Coronary artery (tissue), 2 donors: ENCODE data around the gene MYL5.
"Not testable (repeated sequence)": the region's sequence is repeated elsewhere in the genome, so short reads cannot be mapped to it uniquely, and the experiment has no call there.

Experiments used
- DNase-seq: peaks from one replicate; pipeline ENCODE4 v3.0.0-alpha.2; 2017; ENCODE audit warnings: low spot score
- H3K27ac ChIP-seq, 2 donors: fragments of 200-600 bp; sonication (generic); one replicate each; pipeline ENCODE4 v1.5.1; 2016 to 2019
- H3K4me3 ChIP-seq: fragments of 200-600 bp; sonication (generic); 2 replicates; pipeline ENCODE4 v1.5.1; 2016; ENCODE audit warnings: mild to moderate bottlenecking, moderate library complexity
- TF ChIP-seq, protein P1 (sequence below): fragments of 200-600 bp; sonication (generic); IDR thresholded peaks from one replicate; pipeline ENCODE4 v1.5.1; 2019; ENCODE audit warnings: antibody characterized with exemption

The MYL5 gene

DNA sequence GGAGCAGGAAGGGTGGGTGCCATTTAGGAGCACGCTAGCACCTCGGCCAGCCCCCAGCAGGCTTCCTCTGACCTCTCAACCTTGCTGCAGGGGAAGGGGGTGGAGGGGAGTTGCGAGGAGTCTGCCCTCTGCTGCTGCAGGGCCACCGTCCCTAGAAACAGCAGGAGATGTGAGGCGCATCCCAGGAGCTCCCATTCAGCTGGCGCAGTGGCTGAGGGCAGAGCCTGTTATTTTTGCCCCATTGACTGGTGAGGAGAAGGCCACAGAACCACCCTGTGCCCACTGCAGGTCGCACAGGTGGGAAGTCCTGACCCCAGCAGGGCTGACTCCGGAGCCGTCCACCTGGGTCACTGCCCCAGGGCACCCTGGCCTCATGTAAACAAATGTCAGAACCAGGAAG is 40.9 kb upstream of the MYL5 start:
- no peak for DNase-seq

DNA sequence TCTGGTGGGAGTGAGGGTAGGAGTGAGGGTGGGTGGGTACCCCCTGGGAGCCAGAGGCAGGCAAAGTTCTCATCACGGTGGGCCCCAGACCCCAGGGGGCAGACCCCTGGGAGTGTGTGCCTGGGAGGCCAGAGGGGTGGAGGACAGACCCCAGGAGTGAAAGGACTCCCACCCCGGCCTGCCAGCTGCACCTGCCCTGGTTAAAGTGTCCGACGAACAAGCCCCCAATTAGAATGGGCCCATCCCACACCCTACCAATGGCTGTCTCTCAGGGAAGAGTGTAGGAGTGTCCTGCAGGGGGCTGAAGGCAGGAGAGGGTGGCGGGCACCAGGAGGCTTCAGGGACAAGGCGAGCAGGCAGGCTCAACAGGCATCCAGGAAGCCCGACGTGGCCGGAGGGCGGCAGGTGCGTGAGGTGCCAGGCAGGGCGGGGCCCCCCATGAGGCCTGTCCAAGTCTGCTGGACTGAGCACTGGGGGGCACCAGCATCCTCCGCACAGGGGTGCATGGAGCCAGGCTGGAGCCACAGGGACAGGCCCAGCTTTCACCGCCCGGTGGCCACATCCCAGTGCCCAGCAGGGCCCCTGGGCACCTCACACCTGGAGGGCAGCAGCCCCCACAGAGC is 40.3 kb upstream of the MYL5 start:
- TF ChIP-seq, protein P1, sequence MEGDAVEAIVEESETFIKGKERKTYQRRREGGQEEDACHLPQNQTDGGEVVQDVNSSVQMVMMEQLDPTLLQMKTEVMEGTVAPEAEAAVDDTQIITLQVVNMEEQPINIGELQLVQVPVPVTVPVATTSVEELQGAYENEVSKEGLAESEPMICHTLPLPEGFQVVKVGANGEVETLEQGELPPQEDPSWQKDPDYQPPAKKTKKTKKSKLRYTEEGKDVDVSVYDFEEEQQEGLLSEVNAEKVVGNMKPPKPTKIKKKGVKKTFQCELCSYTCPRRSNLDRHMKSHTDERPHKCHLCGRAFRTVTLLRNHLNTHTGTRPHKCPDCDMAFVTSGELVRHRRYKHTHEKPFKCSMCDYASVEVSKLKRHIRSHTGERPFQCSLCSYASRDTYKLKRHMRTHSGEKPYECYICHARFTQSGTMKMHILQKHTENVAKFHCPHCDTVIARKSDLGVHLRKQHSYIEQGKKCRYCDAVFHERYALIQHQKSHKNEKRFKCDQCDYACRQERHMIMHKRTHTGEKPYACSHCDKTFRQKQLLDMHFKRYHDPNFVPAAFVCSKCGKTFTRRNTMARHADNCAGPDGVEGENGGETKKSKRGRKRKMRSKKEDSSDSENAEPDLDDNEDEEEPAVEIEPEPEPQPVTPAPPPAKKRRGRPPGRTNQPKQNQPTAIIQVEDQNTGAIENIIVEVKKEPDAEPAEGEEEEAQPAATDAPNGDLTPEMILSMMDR: no peak
- DNase-seq: no peak
- Histone ChIP-seq H3K27ac (no peak overlapping the region), H3K4me3 (no peak overlapping the region)

More for the DNA sequence above, 40.9 kb upstream of the MYL5 start:
- H3K4me3 ChIP-seq: no peak overlapping the region
- H3K27ac ChIP-seq: no peak overlapping the region
- TF ChIP-seq, protein P1: no peak

DNA sequence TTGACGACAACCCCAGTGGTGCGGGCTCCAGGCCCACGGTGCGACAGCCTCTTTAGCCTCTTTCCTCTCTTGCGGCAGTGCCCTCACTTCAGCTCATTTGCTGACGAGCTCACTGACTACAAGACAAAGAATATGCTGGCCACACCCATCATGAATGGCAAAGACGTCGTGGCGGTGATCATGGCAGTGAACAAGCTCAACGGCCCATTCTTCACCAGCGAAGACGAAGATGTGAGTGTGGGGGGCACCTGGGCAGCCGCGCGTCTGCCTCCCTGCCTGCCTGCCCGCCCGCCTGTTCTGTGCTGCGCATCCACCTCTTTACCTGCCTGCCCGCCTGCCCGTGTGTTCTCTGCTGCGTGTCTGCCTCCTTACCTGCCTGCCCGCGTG is 39.8 kb upstream of the MYL5 start:
- DNase-seq: no peak
- H3K27ac ChIP-seq: no peak overlapping the region
- TF ChIP-seq, protein P1: no peak
- H3K4me3 ChIP-seq: no peak overlapping the region

DNA sequence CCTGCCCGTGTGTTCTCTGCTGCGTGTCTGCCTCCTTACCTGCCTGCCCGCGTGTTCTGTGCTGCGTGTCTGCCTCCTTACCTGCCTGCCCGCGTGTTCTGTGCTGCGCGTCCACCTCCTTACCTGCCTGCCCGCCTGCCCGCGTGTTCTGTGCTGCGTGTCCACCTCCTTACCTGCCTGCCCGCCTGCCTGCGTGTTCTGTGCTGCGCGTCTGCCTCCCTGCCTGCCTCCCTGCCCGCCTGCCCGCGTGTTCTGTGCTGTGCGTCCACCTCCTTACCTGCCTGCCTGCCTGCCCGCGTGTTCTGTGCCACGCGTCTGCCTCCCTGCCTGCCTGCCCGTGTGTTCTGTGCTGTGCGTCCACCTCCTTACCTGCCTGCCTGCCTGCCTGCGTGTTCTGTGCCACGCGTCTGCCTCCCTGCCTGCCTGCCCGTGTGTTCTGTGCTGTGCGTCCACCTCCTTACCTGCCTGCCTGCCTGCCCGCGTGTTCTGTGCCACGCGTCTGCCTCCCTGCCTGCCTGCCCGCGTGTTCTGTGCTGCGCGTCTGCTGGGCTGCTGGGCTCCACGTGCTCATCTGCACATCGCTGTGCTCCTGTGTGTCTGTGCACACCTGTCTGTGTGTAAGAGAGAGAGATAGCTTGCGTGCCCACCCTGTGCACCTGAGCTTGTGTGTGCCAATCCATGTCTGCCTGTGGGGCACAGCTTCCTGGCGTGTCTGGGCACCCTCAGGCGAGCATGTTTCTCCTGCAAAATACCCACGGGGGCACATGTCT is 39.1 kb upstream of the MYL5 start:
- DNase-seq, H3K4me3 ChIP-seq, H3K27ac ChIP-seq: not testable (repeated sequence)

DNA sequence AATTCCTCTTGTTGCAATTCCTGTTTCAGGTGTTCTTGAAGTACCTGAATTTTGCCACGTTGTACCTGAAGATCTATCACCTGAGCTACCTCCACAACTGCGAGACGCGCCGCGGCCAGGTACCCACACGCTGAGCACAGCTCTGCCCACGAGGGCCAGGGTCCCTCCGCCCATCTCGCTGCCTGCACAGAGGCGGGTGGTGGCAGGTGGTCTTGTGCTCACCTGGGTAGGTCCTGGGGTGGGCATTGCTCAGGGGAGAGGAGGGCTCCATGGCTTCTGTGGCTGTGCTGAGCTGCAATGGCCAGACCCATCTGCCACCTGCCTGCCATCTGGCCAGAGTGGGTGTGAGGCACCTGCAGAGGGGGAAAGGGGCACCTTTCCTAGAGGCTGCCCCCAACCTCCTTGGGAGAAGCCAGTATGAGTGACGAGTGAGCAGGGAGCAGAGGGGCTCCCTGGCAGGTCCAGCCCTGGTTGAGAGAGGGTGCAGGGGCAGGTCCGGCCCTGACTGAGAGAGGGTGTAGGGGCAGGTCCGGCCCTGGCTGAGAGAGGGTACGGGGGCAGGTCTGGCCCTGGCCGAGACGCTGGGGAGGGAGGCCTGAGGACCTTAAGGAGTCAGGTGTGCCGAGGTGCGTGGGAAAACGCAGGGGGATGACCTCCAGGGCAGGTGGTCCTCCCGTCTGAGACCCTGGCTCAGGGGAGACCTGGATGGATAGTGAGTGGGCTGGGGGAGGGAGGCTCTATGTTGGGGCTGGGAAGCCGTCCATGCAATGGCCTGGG is 38.3 kb upstream of the MYL5 start:
- no peak overlapping the region for H3K4me3 ChIP-seq
- TF ChIP-seq, protein P1: no peak
- DNase-seq: no peak
- no peak overlapping the region for H3K27ac ChIP-seq

DNA sequence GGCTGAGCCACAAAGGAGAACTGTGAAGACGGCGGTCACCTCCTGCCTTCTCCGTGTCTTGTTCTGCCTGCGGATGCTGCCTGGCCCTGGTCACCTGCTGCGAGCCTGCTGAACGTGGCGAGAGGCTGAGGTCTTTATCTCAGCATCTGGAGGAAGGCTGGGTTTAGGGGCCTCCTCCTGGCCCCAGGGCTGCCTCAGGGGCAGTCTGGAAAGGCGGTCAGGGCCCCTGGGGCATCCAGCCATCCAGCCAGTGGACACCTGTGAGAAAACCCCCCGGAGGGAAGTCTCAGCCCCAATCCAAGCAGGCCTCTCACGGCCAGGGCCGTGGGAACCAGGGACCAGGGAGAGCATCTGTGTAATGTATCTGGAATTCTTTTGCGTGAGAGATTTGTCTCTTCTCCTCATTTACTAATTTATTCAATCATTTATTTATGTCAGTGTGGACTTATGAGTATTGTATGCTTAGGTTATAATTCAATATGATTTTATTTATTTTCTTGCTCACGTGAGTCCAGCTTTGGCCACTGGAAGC is 37.6 kb upstream of the MYL5 start:
- Histone ChIP-seq H3K4me3 (no peak overlapping the region), H3K27ac (no peak overlapping the region)
- TF ChIP-seq, protein P1: no peak
- DNase-seq: no peak

DNA sequence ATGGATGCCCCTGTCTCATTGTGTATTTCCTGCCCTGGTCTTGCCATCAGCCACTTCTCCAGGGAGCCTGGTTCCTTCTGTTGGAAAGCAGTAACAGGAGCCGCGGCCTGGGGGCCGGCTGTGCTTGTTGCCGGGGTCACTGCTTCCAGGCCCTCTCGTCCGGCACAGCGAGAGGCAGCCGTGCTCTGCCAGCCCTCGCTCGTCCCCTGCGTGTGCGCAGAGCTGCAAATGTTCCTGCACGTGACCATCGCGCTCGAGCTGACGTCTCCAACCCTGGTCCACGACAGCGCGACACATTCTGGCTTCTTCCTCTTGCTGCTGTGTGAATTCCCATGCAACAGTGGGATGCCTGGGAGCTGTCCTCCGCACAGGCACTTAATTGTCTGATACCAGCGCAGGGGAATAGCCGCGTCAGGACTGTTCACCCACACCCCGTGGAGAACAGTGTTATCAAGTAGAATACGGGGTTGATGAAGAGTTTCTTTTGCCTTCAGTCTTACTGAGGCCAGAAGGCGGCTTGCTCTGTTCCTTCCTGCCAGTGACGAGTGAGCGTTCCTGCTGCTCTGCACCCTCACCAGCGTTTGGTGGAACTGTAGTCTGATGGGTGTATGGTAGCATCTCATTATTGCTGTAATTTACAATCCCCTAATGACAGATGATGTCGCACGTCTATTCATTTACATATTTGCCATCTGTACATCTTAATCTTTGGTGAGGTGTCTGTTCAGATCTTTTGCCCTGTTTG is 36.6 kb upstream of the MYL5 start:
- DNase-seq: no peak
- Histone ChIP-seq H3K4me3 (no peak overlapping the region), H3K27ac (no peak overlapping the region)
- TF ChIP-seq, protein P1: no peak

DNA sequence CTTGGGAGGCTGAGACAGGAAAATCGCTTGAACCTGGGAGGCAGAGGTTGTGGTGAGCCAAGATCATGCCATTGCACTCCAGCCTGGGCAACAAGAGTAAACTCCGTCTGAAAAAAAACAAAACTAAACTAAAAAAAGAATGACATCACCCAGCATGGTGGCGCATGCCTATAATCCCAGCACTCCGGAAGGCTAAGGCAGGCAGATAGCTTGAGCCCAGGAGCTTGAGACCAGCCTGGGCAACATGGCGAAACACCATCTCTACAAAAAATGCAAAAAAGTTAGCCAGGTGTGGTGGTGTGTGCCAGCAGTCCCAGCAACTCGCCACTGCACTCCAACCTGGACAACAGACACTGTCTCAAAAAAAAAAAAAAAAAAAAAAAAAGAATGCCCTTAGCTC is 32.0 kb upstream of the MYL5 start:
- not testable (repeated sequence) for H3K4me3 ChIP-seq, H3K27ac ChIP-seq, DNase-seq
